GM23338 (cell line): ENCODE results near the gene SPATA13. TPM values are rescaled to one million over a fixed set of nuclear protein-coding genes. Genes with fewer than 3 reads are reported as not detected.

Experiments
- ATAC-seq: fragments of 200-7000 bp; cut with Tn5 transposase; 3 replicates; pipeline ENCODE4 v1.9.1; 2020
- DNase-seq: peaks from one replicate; pipeline ENCODE4 v3.0.0-alpha.2; 2015; ENCODE audit warnings: low spot score
- H2AFZ ChIP-seq: fragments of 200-600 bp; sonication (generic); 2 replicates; pipeline ENCODE4 v1.8.0; 2016; ENCODE audit warnings: antibody characterized with exemption, mild to moderate bottlenecking, moderate library complexity
- H3F3A ChIP-seq: fragments of 200-600 bp; sonication (generic); replicated peaks from 2 replicates; pipeline ENCODE4 v1.8.0; 2017; ENCODE audit warnings: antibody characterized with exemption, mixed run types, low read depth
- H3K27ac ChIP-seq: fragments of 200-600 bp; sonication (generic); 2 replicates; pipeline ENCODE4 v1.6.1; 2016; ENCODE audit warnings: low read depth
- H3K27me3 ChIP-seq: fragments of 200-600 bp; sonication (generic); 2 replicates; pipeline ENCODE4 v1.8.0; 2016; ENCODE audit warnings: mild to moderate bottlenecking, mixed run types, moderate library complexity; ENCODE audit not compliant: insufficient read depth
- H3K36me3 ChIP-seq: fragments of 200-600 bp; sonication (generic); 2 replicates; pipeline ENCODE4 v1.8.0; 2016; ENCODE audit warnings: mild to moderate bottlenecking; ENCODE audit not compliant: insufficient read depth
- H3K4me1 ChIP-seq: fragments of 200-600 bp; sonication (generic); 2 replicates; pipeline ENCODE4 v1.8.0; 2016; ENCODE audit warnings: mild to moderate bottlenecking, moderate library complexity; ENCODE audit not compliant: insufficient read depth
- H3K4me2 ChIP-seq: fragments of 200-600 bp; sonication (generic); 2 replicates; pipeline ENCODE4 v1.7.1; 2017; ENCODE audit warnings: mixed run types
- H3K4me3 ChIP-seq: fragments of 200-600 bp; sonication (generic); 2 replicates; pipeline ENCODE4 v1.6.1; 2016; ENCODE audit warnings: mixed run types
- H3K79me2 ChIP-seq: fragments of 200-600 bp; sonication (generic); replicated peaks from 2 replicates; pipeline ENCODE4 v1.8.0; 2017; ENCODE audit warnings: mild to moderate bottlenecking; ENCODE audit not compliant: insufficient read depth
- H3K9me2 ChIP-seq: fragments of 200-600 bp; sonication (generic); 2 replicates; pipeline ENCODE4 v1.8.0; 2017; ENCODE audit not compliant: insufficient read depth
- H4K20me1 ChIP-seq: fragments of 200-600 bp; sonication (generic); replicated peaks from 2 replicates; pipeline ENCODE4 v1.8.0; 2017; ENCODE audit warnings: mild to moderate bottlenecking; ENCODE audit not compliant: insufficient read depth
- H3K27ac Mint-ChIP-seq: 2 replicates; pipeline ENCODE4 v1.8.0; 2020; ENCODE audit warnings: inconsistent platforms, mild to moderate bottlenecking, moderate library complexity, mixed read lengths
- H3K27me3 Mint-ChIP-seq: 3 replicates; pipeline ENCODE4 v1.8.0; 2022; ENCODE audit warnings: low read depth, mild to moderate bottlenecking, moderate library complexity, mixed read lengths, inconsistent platforms; ENCODE audit not compliant: insufficient read depth, poor library complexity
- H3K36me3 Mint-ChIP-seq: 3 replicates; pipeline ENCODE4 v1.8.0; 2021; ENCODE audit warnings: low read depth, mild to moderate bottlenecking, inconsistent platforms, moderate library complexity, mixed read lengths
- H3K4me1 Mint-ChIP-seq: 3 replicates; pipeline ENCODE4 v1.8.0; 2020; ENCODE audit warnings: mild to moderate bottlenecking, inconsistent platforms, mixed read lengths
- H3K4me3 Mint-ChIP-seq: 3 replicates; pipeline ENCODE4 v1.8.0; 2021; ENCODE audit warnings: moderate library complexity, mild to moderate bottlenecking, inconsistent platforms, mixed read lengths
- H3K9me3 Mint-ChIP-seq: 3 replicates; pipeline ENCODE4 v1.8.0; 2020; ENCODE audit warnings: moderate library complexity, mild to moderate bottlenecking, inconsistent platforms, mixed read lengths
- CREB1 ChIP-seq: fragments of 250-450 bp; sonication (Bioruptor Pico); IDR thresholded peaks from 2 replicates; pipeline ENCODE4 v1.5.0; 2020; ENCODE audit warnings: low read depth, mild to moderate bottlenecking, moderate library complexity
- CTCF ChIP-seq, 2 experiments: fragments of 200-600 bp in 1 of 2; sonication (generic) in 1 of 2; conservative IDR thresholded peaks; 2 replicates each; pipeline versions ENCODE4 v1.5.1 to v1.6.1; 2016 to 2017; ENCODE audit warnings: antibody characterized with exemption in 2 of 2, low read depth in 2 of 2, mild to moderate bottlenecking in 2 of 2, moderate library complexity in 1 of 2
- EZH2 ChIP-seq: fragments of 200-600 bp; sonication (generic); IDR thresholded peaks from one replicate; pipeline ENCODE4 v1.8.0; 2017; ENCODE audit warnings: antibody characterized with exemption, mild to moderate bottlenecking, low read depth; ENCODE audit not compliant: unreplicated experiment
- EZH2phosphoT487 ChIP-seq: fragments of 200-600 bp; sonication (generic); IDR thresholded peaks from one replicate; pipeline ENCODE4 v1.8.1; 2018; ENCODE audit warnings: antibody characterized with exemption; ENCODE audit not compliant: unreplicated experiment
- JUNB ChIP-seq: IDR thresholded peaks from one replicate; pipeline ENCODE4 v1.6.1; 2016; ENCODE audit warnings: antibody characterized with exemption; ENCODE audit not compliant: unreplicated experiment
- NANOG ChIP-seq: IDR thresholded peaks from 2 replicates; pipeline ENCODE4 v1.6.1; 2016; ENCODE audit warnings: antibody characterized with exemption, borderline replicate concordance
- POLR2AphosphoS5 ChIP-seq: IDR thresholded peaks from 2 replicates; pipeline ENCODE4 v1.6.1; 2016; ENCODE audit warnings: antibody characterized with exemption, low read depth
- REST ChIP-seq: IDR thresholded peaks from one replicate; pipeline ENCODE4 v1.6.1; 2018; ENCODE audit warnings: antibody characterized with exemption; ENCODE audit not compliant: unreplicated experiment
- STAT1 ChIP-seq: IDR thresholded peaks from one replicate; pipeline ENCODE4 v1.6.1; 2016; ENCODE audit warnings: antibody characterized with exemption; ENCODE audit not compliant: unreplicated experiment
- ZNF331 ChIP-seq: fragments of 250-450 bp; sonication (Bioruptor Pico); IDR thresholded peaks from 2 replicates; pipeline ENCODE4 v1.5.0; 2020; ENCODE audit warnings: low read depth, mild to moderate bottlenecking, moderate library complexity
- ZNF462 ChIP-seq: fragments of 250-450 bp; sonication (Bioruptor Pico); IDR thresholded peaks from 2 replicates; pipeline ENCODE4 v1.5.0; 2020; ENCODE audit warnings: mild to moderate bottlenecking, moderate library complexity
- polyA plus RNA-seq: library from polyadenylated mRNA; unstranded; fragments of >200 nt; fragmentation: Nextera tagmentation; extraction: Ambion mirVana; gene quantifications from 2 replicates; pipeline ENCODE4 v1.2.1, GENCODE V29; 2016
- total RNA-seq: library from RNA; depleted of rRNA; stranded (reverse); fragments of >200 nt; shearing (Covaris generic); gene quantifications from 2 replicates; pipeline ENCODE4 v1.2.3, GENCODE V29; 2014

The SPATA13 gene
- total and polyA plus RNA-seq, 2 experiments from 2014 or later: 11.9 to 45.7 TPM

GRCh38 chr13:24263632-24264031 is 103.1 kb downstream of the SPATA13 start:
- Histone ChIP-seq H3K4me1 (no peaks in the 10 kb centered on the region), H3K27me3 (no peaks in the 10 kb centered on the region), H4K20me1 (peaks cover 7% of the 10 kb centered on the region; the same call in 1 of the 2 replicates), H3K4me3 (no peak overlapping the region), H3K27ac (no peak overlapping the region), H3K79me2 (peaks cover 9% of the 10 kb centered on the region), H3K9me2 (no peaks in the 10 kb centered on the region), H2AFZ (no peak overlapping the region), H3K36me3 (no peaks in the 10 kb centered on the region), H3K4me2 (no peak overlapping the region), H3F3A (no peaks in the 10 kb centered on the region)
- no peak overlapping the region for H3K4me3 Mint-ChIP-seq
- no peak for DNase-seq
- H3K36me3 Mint-ChIP-seq: no peaks in the 10 kb centered on the region
- no peaks in the 10 kb centered on the region for H3K9me3 Mint-ChIP-seq
- TF ChIP-seq REST (no peak), STAT1 (no peak), POLR2AphosphoS5 (no peak), CREB1 (CRISPR knock-in tag) (no peak), ZNF462 (CRISPR knock-in tag) (no peak), EZH2phosphoT487 (no peak), EZH2 (no peak), ZNF331 (CRISPR knock-in tag) (no peak), CTCF (conservative IDR thresholded peaks at IDR 0.05; ENCODE audit: low read depth in 2 of 2) (no peak), NANOG (no peak), JUNB (no peak)
- peaks cover 5% of the 10 kb centered on the region for H3K27me3 Mint-ChIP-seq
- no peak for ATAC-seq
- H3K4me1 Mint-ChIP-seq: peaks cover 4% of the 10 kb centered on the region; the same call in 2 of the 3 replicates
- no peak overlapping the region for H3K27ac Mint-ChIP-seq
